HG03045 (cell line): ENCODE results near the gene NAGLU.
"Not testable (repeated sequence)": the region's sequence is repeated elsewhere in the genome, so short reads cannot be mapped to it uniquely, and the experiment has no call there.

Experiments used
- ATAC-seq: cut with Tn5 transposase; IDR thresholded peaks from one replicate; pipeline ENCODE4 v1.9.1; 2021; ENCODE audit warnings: mild to moderate bottlenecking, moderate library complexity; ENCODE audit not compliant: unreplicated experiment

NAGLU gene

DNA sequence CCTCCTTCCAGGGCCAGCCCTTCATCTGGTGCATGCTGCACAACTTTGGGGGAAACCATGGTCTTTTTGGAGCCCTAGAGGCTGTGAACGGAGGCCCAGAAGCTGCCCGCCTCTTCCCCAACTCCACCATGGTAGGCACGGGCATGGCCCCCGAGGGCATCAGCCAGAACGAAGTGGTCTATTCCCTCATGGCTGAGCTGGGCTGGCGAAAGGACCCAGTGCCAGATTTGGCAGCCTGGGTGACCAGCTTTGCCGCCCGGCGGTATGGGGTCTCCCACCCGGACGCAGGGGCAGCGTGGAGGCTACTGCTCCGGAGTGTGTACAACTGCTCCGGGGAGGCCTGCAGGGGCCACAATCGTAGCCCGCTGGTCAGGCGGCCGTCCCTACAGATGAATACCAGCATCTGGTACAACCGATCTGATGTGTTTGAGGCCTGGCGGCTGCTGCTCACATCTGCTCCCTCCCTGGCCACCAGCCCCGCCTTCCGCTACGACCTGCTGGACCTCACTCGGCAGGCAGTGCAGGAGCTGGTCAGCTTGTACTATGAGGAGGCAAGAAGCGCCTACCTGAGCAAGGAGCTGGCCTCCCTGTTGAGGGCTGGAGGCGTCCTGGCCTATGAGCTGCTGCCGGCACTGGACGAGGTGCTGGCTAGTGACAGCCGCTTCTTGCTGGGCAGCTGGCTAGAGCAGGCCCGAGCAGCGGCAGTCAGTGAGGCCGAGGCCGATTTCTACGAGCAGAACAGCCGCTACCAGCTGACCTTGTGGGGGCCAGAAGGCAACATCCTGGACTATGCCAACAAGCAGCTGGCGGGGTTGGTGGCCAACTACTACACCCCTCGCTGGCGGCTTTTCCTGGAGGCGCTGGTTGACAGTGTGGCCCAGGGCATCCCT, 7.4 kb downstream of the NAGLU start:
- ATAC-seq, result no peak

DNA sequence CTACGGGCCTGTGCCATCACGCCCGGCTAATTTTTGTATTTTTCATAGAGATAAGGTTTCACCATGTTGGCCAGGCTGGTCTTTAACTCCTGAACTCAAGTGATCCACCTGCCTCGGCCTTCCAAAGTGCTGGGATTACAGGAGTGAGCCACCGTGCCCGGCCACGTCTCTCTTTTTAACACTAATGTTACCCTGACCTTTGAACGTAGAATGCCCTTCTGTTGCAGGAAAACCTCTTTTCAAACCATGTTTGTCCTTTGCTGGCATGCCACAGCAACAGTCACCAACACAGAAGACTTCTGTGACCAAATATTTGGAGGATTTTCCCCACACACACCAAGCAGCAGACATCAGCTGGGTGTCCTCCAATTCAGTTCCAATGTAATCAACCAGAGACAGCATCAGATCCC, 8.8 kb downstream of the NAGLU start:
- no peak for ATAC-seq

DNA sequence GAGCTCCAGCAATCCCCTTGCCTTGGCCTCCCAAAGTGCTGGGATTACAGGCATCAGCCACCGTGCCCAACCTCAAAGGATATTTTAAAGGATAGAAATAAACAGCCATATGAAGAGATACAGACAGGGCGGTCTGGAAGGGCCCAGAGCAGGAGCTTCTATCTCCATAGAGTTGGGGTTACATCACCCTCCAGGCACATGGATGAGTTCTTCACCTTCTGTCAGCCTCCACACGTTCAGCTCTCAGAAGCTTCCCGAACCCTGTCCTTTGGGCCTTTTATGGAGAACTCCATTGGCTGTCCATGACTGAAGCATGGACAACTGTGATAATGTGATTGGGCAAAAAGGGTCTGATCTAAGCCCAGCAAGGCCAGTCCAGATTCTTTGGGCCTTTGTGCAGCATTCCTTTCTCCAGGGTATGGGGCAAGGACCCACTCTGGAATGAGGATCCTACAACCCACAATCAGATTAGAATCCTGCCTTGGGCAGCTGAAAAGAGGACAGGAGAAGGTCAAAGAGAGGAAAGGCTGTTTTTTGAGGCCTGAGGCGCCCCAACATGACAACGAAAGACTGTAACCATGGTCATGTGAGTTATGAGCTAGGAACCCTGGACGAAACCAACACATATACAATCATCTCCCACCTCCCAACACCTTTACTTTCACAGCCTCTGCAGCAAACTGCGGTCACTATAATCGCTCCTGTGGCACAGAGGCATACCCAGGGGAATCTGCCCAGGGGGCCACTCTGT, 9.9 kb downstream of the NAGLU start:
- ATAC-seq, result not testable (repeated sequence)

- no peak for ATAC-seq
Measured at GRCh38 chr17:42547001-42547461, 11.0 kb downstream of the NAGLU start.

DNA sequence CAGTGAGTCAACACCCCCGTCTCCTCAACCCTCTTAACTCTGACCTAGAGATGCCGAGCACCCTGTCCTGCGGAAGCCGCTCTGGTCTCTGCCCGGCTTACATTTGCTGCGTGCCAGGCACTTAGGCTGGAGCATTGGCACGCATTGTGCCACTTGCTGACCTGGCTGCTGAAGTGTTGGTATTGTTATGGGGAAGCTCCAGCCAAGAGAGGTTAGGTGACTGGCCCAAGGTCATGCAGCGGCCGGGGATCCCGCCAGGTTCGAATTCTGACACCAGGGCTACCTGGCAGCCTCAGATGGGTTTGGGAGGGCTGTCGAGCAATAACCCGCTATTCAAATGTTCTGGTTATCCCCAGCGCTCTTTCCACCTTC, 11.6 kb downstream of the NAGLU start:
- no peak for ATAC-seq

DNA sequence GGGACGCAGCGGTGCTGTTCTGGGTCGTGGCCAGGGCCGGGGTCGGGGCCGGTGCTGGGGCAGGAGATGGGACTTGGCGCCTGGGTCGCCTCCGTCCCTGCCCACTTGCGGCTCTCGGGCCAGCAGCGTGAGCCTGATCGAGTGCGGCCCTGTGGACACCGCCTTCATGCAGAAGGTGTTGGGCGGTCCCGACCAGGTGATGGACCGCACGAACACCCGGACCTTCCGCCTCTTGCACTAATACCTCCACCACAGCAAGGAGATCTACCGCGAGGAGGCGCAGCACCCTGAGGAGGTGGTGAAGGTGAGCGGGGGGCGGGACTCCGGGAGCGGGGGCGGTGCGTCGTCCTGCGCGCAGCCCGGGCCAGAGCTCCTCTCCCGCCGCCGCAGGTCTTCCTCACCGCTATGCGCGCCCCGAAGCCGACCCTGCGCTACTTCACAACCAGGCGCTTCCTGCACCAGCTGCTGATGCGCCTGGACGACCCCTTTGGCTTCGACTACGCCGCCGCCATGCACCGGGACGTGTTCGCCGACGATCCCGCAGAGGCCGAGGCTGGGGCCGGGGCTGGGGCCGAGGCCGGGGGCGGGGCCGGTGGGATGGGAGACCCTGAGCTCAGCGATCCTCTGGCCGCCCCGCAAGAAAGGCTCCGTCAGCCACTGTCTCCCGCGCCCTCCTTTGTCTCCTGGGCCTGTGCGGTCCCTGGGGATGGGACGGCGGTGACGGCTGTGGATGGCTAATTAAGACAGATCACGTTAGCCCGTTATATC, 12.2 kb downstream of the NAGLU start:
- ATAC-seq, result peak; percentile 54

DNA sequence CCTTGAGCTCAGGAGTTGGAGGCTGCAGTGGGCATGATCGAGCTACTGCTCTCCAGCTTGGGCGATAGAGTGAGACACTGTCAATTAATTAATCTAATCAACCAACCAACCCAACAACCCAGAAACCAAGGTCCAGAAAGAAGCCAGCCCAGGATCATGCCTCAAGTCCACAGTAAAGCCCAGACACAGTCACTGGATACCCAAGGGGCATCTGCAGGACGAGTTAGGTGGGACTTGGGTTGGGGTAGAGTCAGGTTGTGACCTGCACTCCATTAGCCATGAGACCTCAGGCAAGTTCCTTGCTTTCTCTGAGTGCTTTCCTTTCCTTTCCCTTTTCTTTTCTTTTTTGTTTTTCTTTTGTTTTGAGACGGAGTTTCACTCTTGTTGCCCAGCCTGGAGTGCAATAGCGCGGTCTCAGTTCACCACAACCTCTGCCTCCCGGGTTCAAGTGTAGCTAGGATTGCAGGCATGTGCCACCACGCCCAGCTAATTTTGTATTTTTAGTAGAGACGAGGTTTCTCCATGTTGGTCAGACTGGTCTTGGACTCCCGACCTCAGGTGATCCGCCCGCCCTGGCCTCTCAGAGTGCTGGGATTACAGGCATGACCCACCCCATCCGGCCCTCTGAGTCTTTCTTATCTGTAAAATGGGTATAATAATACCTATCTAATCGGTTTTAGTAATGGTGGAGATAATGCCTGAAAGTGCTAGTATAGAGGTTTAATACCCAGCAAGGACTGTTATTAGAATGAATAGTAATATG, 13.1 kb downstream of the NAGLU start:
- no peak for ATAC-seq

- not testable (repeated sequence) for ATAC-seq
Measured at GRCh38 chr17:42552736-42553135, 16.7 kb downstream of the NAGLU start, which contains the start of gene HSD17B1. TSS of gene HSD17B1 (plus strand) at chr17:42552923. CDS start at chr17:42552934, 11 bp downstream.

DNA sequence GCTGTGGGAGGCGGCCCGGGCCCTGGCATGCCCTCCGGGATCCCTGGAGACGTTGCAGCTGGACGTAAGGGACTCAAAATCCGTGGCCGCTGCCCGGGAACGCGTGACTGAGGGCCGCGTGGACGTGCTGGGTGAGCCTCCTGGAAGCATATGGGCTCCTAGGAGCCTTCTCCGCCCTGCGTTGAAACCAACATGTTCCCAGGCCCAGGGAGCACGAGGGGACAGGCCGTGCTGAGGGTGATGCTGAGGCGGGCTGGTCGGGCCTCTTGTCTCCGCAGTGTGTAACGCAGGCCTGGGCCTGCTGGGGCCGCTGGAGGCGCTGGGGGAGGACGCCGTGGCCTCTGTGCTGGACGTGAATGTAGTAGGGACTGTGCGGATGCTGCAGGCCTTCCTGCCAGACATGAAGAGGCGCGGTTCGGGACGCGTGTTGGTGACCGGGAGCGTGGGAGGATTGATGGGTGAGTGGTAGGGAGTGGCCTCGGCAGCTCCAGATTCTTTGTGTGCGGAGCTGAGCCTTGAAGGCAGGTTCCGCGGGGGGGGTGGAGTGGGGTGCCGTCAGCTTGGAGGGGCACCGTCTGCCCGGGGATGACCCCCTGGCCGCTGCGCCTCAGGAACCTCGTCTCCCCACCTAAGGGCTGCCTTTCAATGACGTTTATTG, 17.2 kb downstream of the NAGLU start:
- no peak for ATAC-seq

GRCh38 chr17:42553866-42554249, 17.8 kb downstream of the NAGLU start:
- no peak for ATAC-seq

DNA sequence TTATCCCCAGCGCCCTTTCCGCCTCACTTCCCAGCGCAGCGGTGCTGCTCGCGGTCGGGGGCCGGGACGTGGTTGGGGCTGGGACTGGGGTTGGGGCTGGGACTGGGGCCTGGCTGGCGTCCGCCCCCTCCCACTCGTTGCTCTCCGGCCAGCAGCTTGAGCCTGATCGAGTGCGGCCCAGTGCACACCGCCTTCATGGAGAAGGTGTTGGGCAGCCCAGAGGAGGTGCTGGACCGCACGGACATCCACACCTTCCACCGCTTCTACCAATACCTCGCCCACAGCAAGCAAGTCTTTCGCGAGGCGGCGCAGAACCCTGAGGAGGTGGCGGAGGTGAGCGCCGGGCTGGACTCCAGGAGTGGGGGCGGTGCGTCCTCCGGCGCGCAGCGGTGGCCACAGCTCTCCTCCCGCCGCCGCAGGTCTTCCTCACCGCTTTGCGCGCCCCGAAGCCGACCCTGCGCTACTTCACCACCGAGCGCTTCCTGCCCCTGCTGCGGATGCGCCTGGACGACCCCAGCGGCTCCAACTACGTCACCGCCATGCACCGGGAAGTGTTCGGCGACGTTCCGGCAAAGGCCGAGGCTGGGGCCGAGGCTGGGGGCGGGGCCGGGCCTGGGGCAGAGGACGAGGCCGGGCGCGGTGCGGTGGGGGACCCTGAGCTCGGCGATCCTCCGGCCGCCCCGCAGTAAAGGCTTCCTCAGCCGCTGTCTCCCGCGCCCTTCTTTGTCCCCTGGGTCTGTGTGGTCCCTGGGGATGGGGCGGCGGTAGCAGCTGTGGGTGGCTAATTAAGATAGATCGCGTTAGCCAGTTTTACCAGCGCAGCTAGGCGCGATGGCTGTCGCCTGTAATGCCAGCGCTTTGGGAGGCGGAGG, 18.4 kb downstream of the NAGLU start:
- ATAC-seq, result peak; percentile 65

DNA sequence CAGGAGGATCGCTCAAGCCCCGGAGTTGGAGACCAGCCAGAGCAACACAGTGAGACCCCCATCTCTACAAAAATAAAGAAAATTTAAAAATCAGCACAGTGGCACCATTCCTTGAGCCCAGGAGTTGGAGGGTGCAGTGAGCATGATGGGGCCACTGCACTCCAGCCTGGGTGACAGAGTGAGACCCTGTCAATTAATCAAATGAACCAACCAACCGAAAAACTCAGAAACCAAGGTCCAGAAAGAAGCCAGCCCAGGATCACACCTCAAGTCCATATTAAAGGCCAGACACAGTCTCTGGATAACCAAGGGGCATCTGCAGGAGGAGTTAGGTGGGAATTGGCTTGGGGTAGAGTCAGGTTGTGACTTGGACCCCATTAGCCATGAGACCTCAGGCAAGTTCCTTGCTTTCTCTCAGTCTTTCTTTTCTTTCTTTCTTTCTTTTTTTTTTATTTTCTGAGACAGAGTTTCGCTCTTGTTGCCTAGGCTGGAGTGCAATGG, 19.1 kb downstream of the NAGLU start:
- ATAC-seq, result no peak

DNA sequence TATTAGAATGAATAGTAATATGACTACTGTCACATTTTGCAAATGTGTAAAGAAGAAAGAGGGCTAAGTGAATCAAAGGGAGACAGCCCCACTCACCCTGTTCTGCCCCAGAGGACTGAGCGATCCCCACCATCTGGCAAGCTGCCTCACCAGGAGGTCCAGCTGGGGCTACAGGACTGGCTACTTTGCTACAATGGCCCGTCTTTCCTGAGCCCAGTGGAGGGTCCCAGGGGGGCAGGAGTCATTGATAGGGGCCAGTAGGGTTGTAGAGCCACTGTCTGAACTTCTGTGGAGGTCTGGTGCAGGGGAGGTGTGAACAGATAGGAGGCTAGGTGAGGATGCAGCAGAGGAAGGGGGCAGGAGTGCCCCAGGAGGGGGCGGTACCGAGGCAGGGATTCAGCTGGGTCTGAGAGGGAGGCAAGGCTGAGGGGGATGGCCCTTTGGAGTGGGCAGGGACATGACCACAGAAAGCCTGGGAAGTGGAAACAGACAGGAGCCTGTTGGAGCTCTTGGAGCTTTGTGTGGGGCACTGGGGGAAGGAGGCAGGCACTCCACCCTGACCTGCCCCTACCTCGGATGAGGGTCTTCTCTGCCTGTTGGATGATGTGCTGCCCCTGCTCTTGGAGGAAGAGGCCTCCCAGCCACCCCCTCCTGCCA, 20.0 kb downstream of the NAGLU start:
- ATAC-seq, result not testable (repeated sequence)

DNA sequence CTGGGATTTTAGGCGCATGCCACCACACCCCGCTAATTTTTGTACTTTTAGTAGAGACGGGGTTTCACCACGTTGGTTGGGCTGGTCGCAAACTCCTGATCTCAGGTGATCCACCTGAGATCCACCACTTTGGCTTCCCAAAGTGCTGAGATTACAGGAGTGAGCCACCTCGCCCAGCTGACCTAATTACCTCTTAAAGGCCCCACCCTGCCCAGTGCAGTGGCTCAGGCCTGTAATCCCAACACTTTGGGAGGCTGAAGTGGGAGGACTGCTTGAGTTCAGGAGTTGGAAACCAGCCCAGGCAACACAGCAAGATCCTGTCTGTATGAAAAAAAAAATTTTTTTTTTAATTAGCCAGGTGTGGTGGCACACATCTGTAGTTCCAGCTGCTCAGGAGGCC, 23.0 kb downstream of the NAGLU start:
- ATAC-seq, result no peak

DNA sequence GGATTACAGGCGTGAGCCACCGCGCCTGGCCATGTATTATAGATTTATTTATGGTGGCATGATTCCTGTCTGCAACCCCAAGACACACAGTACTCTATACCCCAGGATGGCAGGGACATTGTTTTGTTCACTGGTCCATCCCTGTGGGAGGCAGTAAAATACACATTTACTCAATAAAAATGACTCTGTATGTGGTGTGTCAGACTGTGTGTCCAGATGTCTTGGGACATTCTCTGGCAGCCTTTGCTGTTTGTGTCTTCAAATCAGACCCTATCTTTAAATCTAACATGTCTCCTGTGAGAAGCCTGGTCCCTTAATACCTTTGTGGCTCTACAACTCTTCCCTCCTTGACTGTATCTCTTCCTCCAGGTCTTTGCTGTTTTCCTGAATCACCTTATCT, 24.2 kb downstream of the NAGLU start:
- no peak for ATAC-seq

GRCh38 chr17:42561897-42562387, 25.9 kb downstream of the NAGLU start, which contains the start of gene COASY:
TSS of gene COASY (plus strand) at chr17:42562148. CDS start at chr17:42562623, 475 bp downstream.
- ATAC-seq, result no peak

DNA sequence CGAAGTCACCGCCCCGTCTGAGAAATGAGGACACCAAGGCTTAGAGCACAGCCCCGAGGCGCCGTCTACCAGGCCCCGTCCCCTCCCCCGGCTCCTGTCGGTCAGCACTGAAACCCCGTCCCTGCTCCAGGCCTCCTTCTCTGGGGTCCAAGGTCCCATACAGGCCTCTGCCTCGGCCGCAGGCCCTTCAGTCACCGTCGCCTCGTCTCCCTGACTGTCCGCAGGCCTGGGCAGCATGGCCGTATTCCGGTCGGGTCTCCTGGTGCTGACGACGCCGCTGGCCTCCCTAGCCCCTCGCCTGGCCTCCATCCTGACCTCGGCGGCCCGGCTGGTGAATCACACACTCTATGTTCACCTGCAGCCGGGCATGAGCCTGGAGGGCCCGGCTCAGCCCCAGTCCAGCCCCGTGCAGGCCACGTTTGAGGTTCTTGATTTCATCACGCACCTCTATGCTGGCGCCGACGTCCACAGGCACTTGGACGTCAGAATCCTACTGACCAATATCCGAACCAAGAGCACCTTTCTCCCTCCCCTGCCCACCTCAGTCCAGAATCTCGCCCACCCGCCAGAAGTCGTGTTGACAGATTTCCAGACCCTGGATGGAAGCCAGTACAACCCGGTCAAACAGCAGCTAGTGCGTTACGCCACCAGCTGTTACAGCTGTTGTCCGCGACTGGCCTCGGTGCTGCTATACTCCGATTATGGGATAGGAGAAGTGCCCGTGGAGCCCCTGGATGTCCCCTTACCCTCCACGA, 26.5 kb downstream of the NAGLU start:
- no peak for ATAC-seq
